Activated CD4-positive, alpha-beta T cell treated with anti-CD3 and anti-CD28 coated beads, Interleukin-2, amount 10 ng/mL, durations not matched to agents 7 days and 5 days (primary cell): ENCODE measurements around the gene GNG13. TPM values are rescaled to one million over a fixed set of nuclear protein-coding genes. Genes with fewer than 3 reads are reported as not detected.

Experiments used
- CTCF ChIA-PET: fragments of 350-600 bp; sonication (Branson Sonifier 250); formaldehyde crosslinking; loops from one replicate; lab custom pipeline; 2021; ENCODE audit warnings: antibody characterized with exemption; lab: Charles Lee
- POLR2A ChIA-PET: fragments of 350-600 bp; sonication (Branson Sonifier 250); formaldehyde crosslinking; loops from one replicate; lab custom pipeline; 2021; ENCODE audit warnings: antibody characterized with exemption; lab: Charles Lee
- DNase-seq: peaks from one replicate; pipeline ENCODE4 v3.0.0-alpha.2; 2020
- H3K27ac Mint-ChIP-seq: one replicate; pipeline ENCODE4 v1.8.0; 2021; ENCODE audit warnings: mild to moderate bottlenecking, moderate library complexity, mixed read lengths
- H3K27me3 Mint-ChIP-seq: one replicate; pipeline ENCODE4 v1.8.0; 2021; ENCODE audit warnings: mixed read lengths
- H3K36me3 Mint-ChIP-seq: one replicate; pipeline ENCODE4 v1.8.0; 2021; ENCODE audit warnings: low read depth, mixed read lengths
- H3K4me1 Mint-ChIP-seq: one replicate; pipeline ENCODE4 v1.8.0; 2021; ENCODE audit warnings: mixed read lengths
- H3K4me3 Mint-ChIP-seq: one replicate; pipeline ENCODE4 v1.8.0; 2021; ENCODE audit warnings: mild to moderate bottlenecking, moderate library complexity, mixed read lengths
- H3K9me3 Mint-ChIP-seq: one replicate; pipeline ENCODE4 v1.8.0; 2021; ENCODE audit warnings: mixed read lengths
- total RNA-seq, 2 experiments: library from RNA; stranded (reverse); gene quantifications; one replicate each; pipeline ENCODE4 v1.2.3, GENCODE V29; 2021

Gene GNG13
- total RNA-seq, 2 experiments from 2014 or later, result not detected

DNA sequence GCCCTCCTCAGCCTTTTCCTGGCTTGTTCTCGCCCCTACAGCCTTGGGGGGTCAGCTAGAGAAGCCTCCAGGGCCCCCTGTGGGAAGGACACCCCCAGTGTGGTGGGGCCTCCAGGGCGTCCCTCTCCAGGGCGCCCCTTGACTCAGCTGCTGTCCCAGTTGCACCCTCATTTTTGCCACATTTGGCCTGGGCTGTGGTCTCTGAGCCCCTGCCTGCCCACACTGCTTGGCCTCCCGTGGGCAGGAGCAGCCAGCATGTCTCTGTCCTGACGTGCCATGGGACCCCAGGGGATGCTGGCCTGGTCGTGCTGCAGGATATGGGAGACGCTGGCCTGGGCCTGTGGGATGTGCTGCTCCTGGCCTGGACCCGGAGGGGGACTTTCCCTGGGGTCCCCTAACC, 7.1 kb downstream of the GNG13 start:
- peaks cover 12% of the 10 kb centered on the region for H3K36me3 Mint-ChIP-seq
- POLR2A ChIA-PET, result no interaction called here

DNA sequence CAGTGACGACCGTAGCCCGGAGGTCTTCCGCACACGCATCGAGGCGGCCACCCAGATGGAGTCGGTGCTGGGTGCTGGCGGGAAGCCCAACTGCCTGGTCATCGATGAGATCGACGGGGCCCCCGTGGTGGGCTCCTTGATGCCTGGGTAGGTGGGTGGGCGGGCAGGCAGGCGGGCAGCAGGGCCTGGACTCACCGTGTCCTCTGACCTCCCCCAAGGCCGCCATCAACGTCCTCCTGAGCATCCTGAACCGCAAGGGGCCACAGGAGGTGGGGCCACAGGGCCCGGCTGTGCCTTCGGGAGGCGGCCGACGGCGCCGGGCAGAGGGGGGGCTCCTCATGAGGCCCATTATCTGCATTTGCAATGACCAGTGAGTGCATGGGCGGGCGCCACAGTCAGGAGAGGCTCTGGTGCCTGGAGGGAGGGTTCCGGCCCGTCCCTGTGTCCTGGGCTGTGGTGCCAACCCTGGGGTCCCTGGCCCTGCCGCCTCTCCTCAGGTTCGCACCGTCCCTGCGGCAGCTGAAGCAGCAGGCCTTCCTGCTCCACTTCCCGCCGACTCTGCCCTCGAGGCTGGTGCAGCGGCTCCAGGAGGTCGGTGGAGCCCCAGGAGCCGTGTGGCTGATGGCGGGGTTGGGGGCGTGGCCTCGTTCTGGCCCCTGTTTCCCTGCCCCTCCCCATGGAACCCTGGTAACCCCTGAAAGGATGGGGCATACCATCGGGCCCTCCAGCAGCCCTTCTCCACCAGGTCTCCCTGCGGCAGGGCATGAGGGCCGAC, 8.1 kb downstream of the GNG13 start:
- no peak for DNase-seq
- no peaks in the 10 kb centered on the region for H3K27me3 Mint-ChIP-seq
- H3K9me3 Mint-ChIP-seq, result no peaks in the 10 kb centered on the region
- no peak overlapping the region for H3K27ac Mint-ChIP-seq
- POLR2A ChIA-PET, result no interaction called here
- peaks cover 11% of the 10 kb centered on the region for H3K36me3 Mint-ChIP-seq
- H3K4me3 Mint-ChIP-seq, result no peak overlapping the region
- peaks cover 11% of the 10 kb centered on the region for H3K4me1 Mint-ChIP-seq
- CTCF ChIA-PET, result interaction anchor here (0.6 kb wide), 1 partner anchor 330 kb away, joined by 3 read pairs; no protein-coding TSS in a partner anchor

More for the DNA sequence above, 7.1 kb downstream of the GNG13 start:
- CTCF ChIA-PET, result no interaction called here
- Mint-ChIP-seq H3K27me3 (no peaks in the 10 kb centered on the region), H3K4me1 (peaks cover 9% of the 10 kb centered on the region), H3K4me3 (no peak overlapping the region), H3K9me3 (no peaks in the 10 kb centered on the region), H3K27ac (no peak overlapping the region)
- no peak for DNase-seq

DNA sequence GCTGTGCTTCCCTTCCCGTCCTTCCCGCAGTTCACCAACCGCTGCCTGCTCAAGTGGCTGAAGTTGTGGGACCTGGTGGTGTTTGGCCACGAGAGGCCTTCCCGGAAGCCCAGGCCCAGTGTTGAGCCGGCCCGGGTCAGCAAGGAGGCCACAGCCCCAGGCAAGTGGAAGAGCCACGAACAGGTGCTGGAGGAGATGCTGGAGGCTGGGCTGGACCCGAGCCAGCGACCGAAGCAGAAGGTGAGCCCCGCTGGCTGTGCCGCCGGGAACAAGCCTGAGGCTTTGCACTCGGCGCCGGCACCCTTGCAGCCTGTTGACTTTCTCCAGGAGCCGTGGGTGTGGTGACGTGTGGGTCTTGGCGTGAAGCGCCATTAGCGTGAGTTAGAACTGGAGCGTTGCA, 9.4 kb downstream of the GNG13 start:
- Mint-ChIP-seq H3K27ac (no peak overlapping the region), H3K27me3 (no peaks in the 10 kb centered on the region), H3K4me1 (peaks cover 17% of the 10 kb centered on the region), H3K4me3 (no peak overlapping the region), H3K36me3 (peaks cover 8% of the 10 kb centered on the region), H3K9me3 (no peaks in the 10 kb centered on the region)
- no peak for DNase-seq
- POLR2A ChIA-PET, result no interaction called here
- CTCF ChIA-PET, result no interaction called here

- H3K36me3 Mint-ChIP-seq, result peaks cover 9% of the 10 kb centered on the region
- no peak overlapping the region for H3K27ac Mint-ChIP-seq
- ChIA-PET CTCF (interaction anchor here (0.7 kb wide), 1 partner anchor 103 kb away, joined by 3 read pairs; no protein-coding TSS in a partner anchor), POLR2A (no interaction called here)
- H3K4me1 Mint-ChIP-seq, result peaks cover 17% of the 10 kb centered on the region
- DNase-seq, result no peak
- no peaks in the 10 kb centered on the region for H3K27me3 Mint-ChIP-seq
- H3K9me3 Mint-ChIP-seq, result no peaks in the 10 kb centered on the region
- peak overlapping the region; percentile 64 for H3K4me3 Mint-ChIP-seq
Observed at GRCh38 chr16:790086-790485, 10.4 kb downstream of the GNG13 start.

GRCh38 chr16:789191-789850, 11.2 kb downstream of the GNG13 start:
- Mint-ChIP-seq H3K27ac (no peak overlapping the region), H3K27me3 (no peaks in the 10 kb centered on the region), H3K4me1 (peaks cover 20% of the 10 kb centered on the region), H3K9me3 (no peaks in the 10 kb centered on the region), H3K36me3 (peaks cover 10% of the 10 kb centered on the region), H3K4me3 (peak overlapping the region; percentile 64)
- DNase-seq, result no peak
- POLR2A ChIA-PET, result no interaction called here
- CTCF ChIA-PET, result interaction anchor here (1.2 to 1.7 kb wide), 2 partner anchors 18 to 68 kb away, joined by 3 to 4 read pairs; partner anchors contain the start of gene ANTKMT

GRCh38 chr16:788399-789126, 12.0 kb downstream of the GNG13 start, which contains the start of gene CHTF18:
Gene CHTF18 (plus strand): TSS chr16:788620. CDS start chr16:788685, 65 bp downstream.
- Mint-ChIP-seq H3K4me1 (peaks cover 20% of the 10 kb centered on the region), H3K27ac (peak within 1 kb of the TSS; percentile 84), H3K9me3 (no peaks in the 10 kb centered on the region), H3K36me3 (peaks cover 10% of the 10 kb centered on the region), H3K4me3 (peak within 1 kb of the TSS; percentile 90), H3K27me3 (no peaks in the 10 kb centered on the region)
- DNase-seq, result peak; percentile 90
- ChIA-PET POLR2A (interaction anchor here (0.6 to 1.0 kb wide), 3 partner anchors 74 to 368 kb away, joined by 3 read pairs; partner anchors contain the start of gene METRN), CTCF (interaction anchor here (1.0 to 1.7 kb wide), 4 partner anchors 18 to 76 kb away, joined by 3 to 4 read pairs (median 4); partner anchors contain the start of gene ANTKMT)

DNA sequence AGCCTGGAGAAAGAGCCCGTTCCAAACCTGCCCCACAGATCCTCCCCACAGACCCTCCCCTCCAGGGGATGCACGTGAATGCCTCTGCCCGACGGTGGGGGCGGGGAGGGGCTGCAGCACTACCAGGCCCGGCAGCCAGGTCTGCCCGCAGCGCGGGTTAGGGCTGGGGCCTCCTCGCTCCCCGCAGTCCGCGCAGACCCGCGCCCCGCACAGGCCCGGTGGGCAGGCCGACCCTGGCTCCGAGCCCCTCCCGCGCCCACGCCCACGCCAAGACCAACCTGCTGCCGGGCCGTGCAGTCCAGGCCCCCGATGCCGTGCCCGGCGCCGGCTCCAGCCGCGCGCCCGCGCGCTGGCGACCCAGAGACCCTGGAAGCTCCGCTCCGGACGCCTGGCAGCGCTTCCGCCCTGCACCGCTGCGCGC, 12.5 kb downstream of the GNG13 start, which contains the start of gene RPUSD1:
TSS of gene RPUSD1 (minus strand) at position 404 of the 421 bp plus-strand sequence. CDS start 644 bp downstream, outside the sequence.
- DNase-seq, result no peak
- POLR2A ChIA-PET, result interaction anchor here (0.9 to 1.0 kb wide), 2 partner anchors 73 to 81 kb away, joined by 3 read pairs; partner anchors contain the start of gene METRN
- H3K4me3 Mint-ChIP-seq, result peak within 1 kb of the TSS; percentile 90
- H3K9me3 Mint-ChIP-seq, result no peaks in the 10 kb centered on the region
- peaks cover 10% of the 10 kb centered on the region for H3K36me3 Mint-ChIP-seq
- no peaks in the 10 kb centered on the region for H3K27me3 Mint-ChIP-seq
- H3K27ac Mint-ChIP-seq, result peak within 1 kb of the TSS; percentile 84
- H3K4me1 Mint-ChIP-seq, result peaks cover 20% of the 10 kb centered on the region
- CTCF ChIA-PET, result interaction anchor here (1.0 to 1.7 kb wide), 4 partner anchors 17 to 76 kb away, joined by 3 to 4 read pairs (median 4); partner anchors contain the start of gene ANTKMT

- Mint-ChIP-seq H3K4me1 (peaks cover 20% of the 10 kb centered on the region), H3K4me3 (peak overlapping the region; percentile 90), H3K36me3 (peaks cover 10% of the 10 kb centered on the region), H3K9me3 (no peaks in the 10 kb centered on the region), H3K27ac (peak overlapping the region; percentile 84), H3K27me3 (no peaks in the 10 kb centered on the region)
- CTCF ChIA-PET, result interaction anchor here (1.0 to 1.5 kb wide), 2 partner anchors 39 to 75 kb away, joined by 3 to 4 read pairs; no protein-coding TSS in a partner anchor
- no peak for DNase-seq
- POLR2A ChIA-PET, result interaction anchor here (0.6 to 1.0 kb wide), 2 partner anchors 51 to 73 kb away, joined by 3 to 7 read pairs; partner anchors contain the start of gene METRN
Observed at GRCh38 chr16:787321-787966, 13.1 kb downstream of the GNG13 start.

GRCh38 chr16:785563-786535, 14.7 kb downstream of the GNG13 start:
- Mint-ChIP-seq H3K4me1 (peaks cover 14% of the 10 kb centered on the region), H3K27me3 (no peaks in the 10 kb centered on the region), H3K4me3 (peak overlapping the region; percentile 55), H3K9me3 (no peaks in the 10 kb centered on the region), H3K27ac (no peak overlapping the region), H3K36me3 (peaks cover 4% of the 10 kb centered on the region)
- ChIA-PET POLR2A (no interaction called here), CTCF (interaction anchor here (0.6 to 2.4 kb wide), 15 partner anchors 9 to 78 kb away, joined by 3 to 10 read pairs (median 5); partner anchors contain the start of genes ANTKMT, CCDC78, CIAO3 and HAGHL)
- DNase-seq, result peak; percentile 63

- no peak for DNase-seq
- Mint-ChIP-seq H3K36me3 (peaks cover 4% of the 10 kb centered on the region), H3K9me3 (no peaks in the 10 kb centered on the region), H3K4me3 (no peak overlapping the region), H3K27ac (no peak overlapping the region), H3K4me1 (peaks cover 11% of the 10 kb centered on the region), H3K27me3 (no peaks in the 10 kb centered on the region)
- ChIA-PET POLR2A (no interaction called here), CTCF (interaction anchor here (0.8 to 2.4 kb wide), 15 partner anchors 8 to 197 kb away, joined by 3 to 10 read pairs (median 4); partner anchors contain the start of genes ANTKMT, CCDC78, HAGHL and METRN)
Observed at GRCh38 chr16:784431-784830, 16.1 kb downstream of the GNG13 start.
